Inferior parietal cortex (tissue), 1 donor: ENCODE data around the gene HDAC3.
"Not testable (repeated sequence)": the region's sequence is repeated elsewhere in the genome, so short reads cannot be mapped to it uniquely, and the experiment has no call there.

Source experiments
- DNase-seq: peaks from one replicate; pipeline ENCODE4 v3.0.0-alpha.2; 2016; ENCODE audit errors: extremely low spot score

HDAC3 gene

GRCh38 chr5:141634720-141635119 is 1.9 kb downstream of the HDAC3 start:
- DNase-seq: no peak

GRCh38 chr5:141633871-141634561 is 2.6 kb downstream of the HDAC3 start:
- DNase-seq: no peak

DNA sequence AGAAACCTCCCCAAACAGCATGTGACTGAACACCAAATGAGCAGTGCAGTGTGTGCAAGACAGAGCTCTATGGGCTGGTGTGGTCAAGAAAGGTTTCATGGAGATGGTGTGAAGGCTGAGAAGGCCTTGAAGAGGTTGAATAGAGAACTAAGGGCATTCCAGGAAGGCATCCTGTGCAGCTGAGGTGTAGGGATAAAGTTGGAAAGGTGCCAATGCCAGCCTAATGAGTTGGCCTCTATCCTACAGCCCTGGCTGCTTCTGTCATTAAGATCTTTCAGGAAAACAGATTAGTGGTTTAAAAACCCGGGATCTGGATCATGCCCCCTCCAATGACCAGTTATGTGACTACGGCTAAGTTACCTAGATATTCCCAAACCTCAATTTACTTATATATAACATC is 4.0 kb downstream of the HDAC3 start:
- no peak for DNase-seq

DNA sequence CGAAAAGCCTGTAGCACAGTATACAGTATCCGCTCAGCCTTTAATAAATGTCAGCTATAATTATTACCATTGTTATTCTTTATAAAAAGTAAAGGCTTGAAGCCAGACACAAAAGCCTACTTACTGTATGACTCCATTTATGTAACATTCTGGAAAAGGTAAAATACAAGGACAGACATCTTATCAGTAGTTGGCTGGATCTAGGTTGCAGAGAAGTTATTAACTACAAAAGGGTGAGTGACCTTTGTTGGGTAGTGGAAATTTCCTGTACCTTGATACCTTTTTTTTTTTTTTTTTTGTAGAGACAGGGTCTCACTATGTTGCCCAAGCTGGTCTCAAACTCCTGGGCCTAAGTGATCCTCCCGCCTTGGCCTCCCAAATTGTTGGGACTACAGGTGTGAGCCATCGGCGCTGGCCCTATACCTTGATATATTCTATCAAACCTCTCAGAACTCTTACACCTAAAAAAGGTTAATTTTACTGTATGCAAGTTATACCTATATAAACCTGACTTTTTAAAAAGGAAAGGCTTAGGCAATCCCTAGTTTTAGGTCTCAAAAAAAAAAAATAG is 6.0 kb downstream of the HDAC3 start:
- DNase-seq: no peak

GRCh38 chr5:141628175-141628788 is 8.4 kb downstream of the HDAC3 start:
- DNase-seq: no peak

- no peak for DNase-seq
Observed at GRCh38 chr5:141623611-141624010, 13.0 kb downstream of the HDAC3 start.

GRCh38 chr5:141623186-141623585 is 13.5 kb downstream of the HDAC3 start:
- DNase-seq: no peak

- DNase-seq: peak; percentile 79
Observed at GRCh38 chr5:141618804-141619554, 17.7 kb downstream of the HDAC3 start, which contains the start of gene DIAPH1. DIAPH1 (minus strand) TSS chr5:141619000; CDS start chr5:141618914, 86 bp downstream.

DNA sequence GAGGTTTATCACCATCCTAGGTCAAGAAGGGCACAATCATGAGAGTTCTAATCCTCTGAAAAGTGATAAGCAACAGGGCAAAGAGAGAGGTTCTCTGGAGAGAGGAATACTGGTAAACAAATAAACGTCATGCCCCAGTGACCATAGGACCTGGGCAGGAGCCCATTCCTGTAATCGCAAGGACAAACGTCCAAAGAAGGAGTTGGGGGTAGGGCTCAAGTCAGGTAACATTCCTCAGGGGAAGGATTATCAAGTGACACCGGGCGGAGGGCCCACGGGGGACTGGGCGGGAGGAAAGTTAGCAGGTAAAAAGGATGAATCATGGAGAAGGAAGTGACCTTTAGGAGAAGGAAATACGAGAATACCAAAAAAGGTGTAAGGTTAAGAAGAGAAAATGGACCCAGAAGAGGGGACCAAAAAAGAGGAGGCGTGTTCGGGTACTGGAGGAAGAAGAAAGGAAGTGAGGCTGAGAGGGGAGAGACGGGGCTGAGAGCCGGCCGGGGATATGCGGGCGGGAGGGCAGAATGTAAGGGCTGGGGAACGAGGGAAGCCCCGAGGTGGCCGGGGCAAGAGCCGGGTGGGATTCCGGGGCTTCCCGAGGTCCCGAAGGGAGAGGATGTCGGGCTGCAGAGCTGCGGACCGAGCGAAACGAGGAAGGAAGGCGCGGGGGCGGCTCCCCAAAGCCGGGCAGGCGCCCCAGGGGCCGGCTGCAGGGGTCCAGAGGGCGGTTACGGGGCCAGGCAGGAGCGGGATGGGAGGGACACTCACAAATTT is 18.4 kb downstream of the HDAC3 start:
- no peak for DNase-seq

DNA sequence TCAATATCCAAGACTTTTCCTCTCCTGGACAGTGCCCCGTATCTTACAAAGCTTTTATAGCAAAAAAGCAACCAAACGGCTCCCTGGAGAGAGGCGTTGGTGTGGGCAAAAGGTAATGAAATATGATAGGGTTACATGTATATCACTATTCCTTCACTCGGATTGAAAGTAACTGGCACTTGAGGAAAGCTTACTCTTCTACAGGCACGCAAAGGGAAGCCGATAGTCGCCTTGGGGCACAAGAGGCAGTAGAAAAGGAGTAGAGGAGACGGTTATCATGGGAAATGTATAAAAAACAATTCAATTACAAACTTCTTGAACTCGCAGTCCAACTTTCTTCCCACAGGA is 19.0 kb downstream of the HDAC3 start:
- DNase-seq: no peak

DNA sequence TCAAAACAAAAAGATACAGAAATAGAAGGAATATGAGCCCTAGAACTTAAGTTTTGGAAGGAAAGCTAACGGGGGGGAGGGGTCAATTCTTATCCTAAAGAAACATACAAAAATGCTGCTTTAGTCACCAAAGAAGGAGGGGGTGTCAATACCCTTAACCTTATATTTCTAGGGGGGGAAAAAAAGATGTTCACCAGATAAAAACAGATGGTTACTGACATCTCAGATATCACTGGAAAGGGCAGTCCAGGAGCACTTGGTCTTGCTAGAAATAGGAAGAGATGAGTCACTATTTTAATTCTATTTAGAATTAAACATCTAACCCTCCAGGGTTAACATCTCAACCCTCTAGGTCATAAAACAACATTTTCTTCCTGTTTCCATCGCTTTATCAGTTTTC is 19.5 kb downstream of the HDAC3 start:
- DNase-seq: no peak

DNA sequence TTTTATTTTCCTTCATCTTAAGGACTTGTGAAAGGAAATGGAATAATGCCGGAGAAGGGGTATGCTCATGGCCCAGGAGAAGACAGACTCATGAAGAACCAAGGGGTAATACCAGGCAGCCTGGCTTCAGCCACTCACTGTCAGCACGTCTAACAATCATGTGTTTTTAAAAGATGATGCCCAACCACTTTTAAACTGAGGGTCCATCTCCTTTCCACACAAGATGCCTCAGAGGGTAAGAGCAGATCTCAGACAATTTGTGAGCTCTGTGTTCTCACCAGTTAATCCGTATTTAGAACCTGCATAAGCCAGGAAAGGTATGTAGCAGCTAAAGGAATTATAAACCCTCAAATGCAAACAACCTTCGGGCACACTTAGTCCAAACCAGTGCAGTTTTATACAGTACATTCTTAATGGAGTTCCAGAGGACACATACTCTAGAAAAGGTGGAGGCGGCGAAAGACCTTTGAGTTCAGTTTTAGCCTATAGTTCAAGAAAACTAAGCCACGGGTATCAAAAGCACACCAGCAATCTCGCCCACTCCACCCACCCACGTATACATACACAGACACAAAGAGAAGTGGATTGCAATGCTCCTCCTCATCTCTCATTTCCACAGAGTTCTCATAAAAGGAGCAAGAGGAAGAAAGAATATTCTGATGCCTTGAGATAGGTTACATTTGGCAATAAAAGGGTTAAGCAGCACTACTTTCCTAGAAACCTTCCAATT is 20.5 kb downstream of the HDAC3 start:
- DNase-seq: no peak

DNA sequence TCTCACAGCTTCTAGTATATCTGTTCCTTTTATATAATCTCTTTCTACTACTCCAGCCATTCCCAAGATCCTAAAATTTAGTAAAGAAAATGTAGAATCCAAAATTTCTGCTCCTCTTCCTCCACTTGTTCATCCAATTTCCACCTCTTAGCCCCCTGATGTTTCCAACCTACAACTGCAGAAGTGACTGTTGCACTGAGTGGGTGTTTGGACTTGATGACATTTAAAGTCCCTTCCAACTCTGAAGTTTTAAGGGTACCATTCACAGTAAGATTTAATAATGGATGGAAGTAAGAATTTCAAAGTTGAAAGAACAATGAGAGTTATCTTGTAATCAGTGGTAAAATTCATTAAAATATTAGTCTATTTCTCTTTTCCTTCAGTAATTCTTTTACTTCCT is 23.3 kb downstream of the HDAC3 start:
- DNase-seq: no peak

DNA sequence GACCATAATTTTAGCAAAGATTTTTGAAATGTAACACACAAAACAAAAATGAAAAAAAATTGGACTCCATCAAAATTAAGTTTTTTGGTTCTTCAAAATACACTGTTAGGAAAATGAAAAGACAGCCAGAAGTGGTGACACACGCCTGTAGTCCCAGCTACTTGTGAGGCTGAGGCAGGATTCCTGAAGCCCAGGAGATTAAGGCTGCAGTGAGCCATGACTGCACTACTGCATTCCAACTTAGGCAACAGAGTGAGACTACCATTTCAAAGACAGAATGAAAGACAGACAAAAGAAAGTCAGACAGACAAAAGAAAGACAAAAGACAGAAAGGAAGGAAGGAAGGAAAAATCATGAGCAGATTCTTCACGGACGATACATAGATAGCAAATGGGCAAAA is 25.4 kb downstream of the HDAC3 start:
- DNase-seq: no peak

GRCh38 chr5:141609921-141610320 is 26.7 kb downstream of the HDAC3 start:
- not testable (repeated sequence) for DNase-seq

DNA sequence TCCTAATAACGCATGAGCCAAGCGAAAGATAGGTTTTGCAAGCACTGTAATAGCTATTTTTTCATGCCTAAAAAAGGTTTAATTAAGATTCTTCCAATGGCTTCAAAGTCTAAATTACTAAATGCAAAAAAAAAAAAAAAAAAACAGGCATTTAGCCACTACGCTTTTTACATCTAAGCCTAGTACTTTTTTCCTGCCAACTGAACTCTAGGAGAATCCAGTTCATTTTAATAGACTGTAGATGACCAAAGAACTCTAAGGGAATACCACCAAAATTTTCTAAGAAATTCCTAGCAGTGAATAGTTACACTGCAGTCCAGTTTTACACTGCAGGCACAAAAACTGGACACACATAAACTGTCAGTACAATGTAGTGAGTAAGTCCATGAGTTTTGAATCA is 27.6 kb downstream of the HDAC3 start:
- DNase-seq: no peak

DNA sequence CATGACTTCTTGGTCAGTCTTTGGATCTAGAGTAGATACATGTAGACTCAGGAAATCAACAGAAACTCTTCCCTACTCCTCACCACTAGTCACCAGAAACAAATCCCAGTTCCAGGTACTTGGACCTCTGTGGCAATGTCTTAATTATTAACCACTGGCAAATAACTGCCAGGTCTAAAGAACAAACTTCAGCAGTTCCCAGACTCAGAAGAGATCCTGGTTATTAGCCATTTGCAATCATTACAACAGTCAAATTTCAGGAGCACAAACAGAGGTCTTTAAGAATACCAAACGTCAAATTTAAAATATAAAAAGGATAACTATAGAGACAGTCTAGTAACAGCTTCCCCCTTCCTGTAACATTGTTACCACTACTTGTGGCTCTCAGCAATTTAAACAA is 28.1 kb downstream of the HDAC3 start:
- no peak for DNase-seq

- DNase-seq: no peak
Observed at GRCh38 chr5:141608046-141608445, 28.6 kb downstream of the HDAC3 start.

DNA sequence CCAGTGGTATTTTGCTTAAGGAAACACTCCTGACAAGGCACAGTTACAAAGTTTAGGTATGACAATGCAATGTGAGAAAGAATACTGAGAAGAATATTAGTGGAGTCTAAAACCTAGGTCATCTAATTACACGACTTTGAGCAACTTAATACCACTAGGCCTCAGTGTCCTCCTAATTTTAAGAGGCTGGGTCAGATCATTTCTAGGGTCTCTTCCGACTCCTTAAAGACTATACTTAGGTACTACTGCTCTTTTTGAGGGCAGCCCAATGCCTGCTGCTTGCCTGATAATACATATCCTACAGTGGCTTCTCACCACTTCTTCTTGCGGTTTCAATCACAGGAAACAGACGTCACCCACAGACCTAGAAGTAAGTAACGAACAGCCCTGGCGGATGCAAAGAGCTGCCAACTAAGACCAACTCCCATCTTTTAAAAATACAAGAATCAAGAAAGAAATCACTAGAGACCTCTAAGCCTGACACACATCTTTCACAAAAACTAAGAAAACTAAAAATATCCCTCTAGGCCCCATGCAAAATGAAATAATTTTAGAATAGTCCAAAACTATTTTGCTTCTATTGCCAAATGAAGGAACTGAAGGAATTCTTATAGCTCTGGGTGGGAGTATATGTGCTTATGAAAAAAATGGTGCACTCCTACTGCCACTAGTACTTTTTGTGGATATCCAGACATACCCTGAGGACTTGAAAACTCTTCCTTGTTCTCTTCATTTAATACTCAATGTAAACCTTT is 30.9 kb downstream of the HDAC3 start:
- peak; percentile 59 for DNase-seq

- no peak for DNase-seq
Observed at GRCh38 chr5:141603923-141604717, 32.5 kb downstream of the HDAC3 start.
